ENCODE data around the gene APMAP.
"Not testable (repeated sequence)": the region's sequence is repeated elsewhere in the genome, so short reads cannot be mapped to it uniquely, and the experiment has no call there.

The APMAP gene

GRCh38 chr20:24937579-24937978 lies 55.0 kb downstream of the APMAP start:
- Histone ChIP-seq H3K4me1 (ENCODE audit: insufficient read depth, low read length) (no peaks in the 10 kb centered on the region), H3K9ac (ENCODE audit: low read depth, low read length) (no peak overlapping the region), H3K36me3 (ENCODE audit: insufficient read depth, low read depth, low read length) (no peaks in the 10 kb centered on the region), H3K9me3 (ENCODE audit: insufficient read depth, low read depth, low read length) (peaks cover 13% of the 10 kb centered on the region; the same call in 1 of the 2 replicates), H3K27ac (ENCODE audit: low read length) (no peak overlapping the region), H3K27me3 (ENCODE audit: insufficient read depth, low read length) (no peaks in the 10 kb centered on the region), H3K4me3 (ENCODE audit: low read length) (no peak overlapping the region)

- no peak overlapping the region for H3K9ac ChIP-seq (ENCODE audit: low read depth, low read length)
- no peaks in the 10 kb centered on the region for H3K27me3 ChIP-seq (ENCODE audit: insufficient read depth, low read length)
- peaks cover 13% of the 10 kb centered on the region; the same call in 1 of the 2 replicates for H3K9me3 ChIP-seq (ENCODE audit: insufficient read depth, low read depth, low read length)
- H3K4me3 ChIP-seq (ENCODE audit: low read length): no peak overlapping the region
- no peak overlapping the region for H3K27ac ChIP-seq (ENCODE audit: low read length)
- H3K4me1 ChIP-seq (ENCODE audit: insufficient read depth, low read length): no peaks in the 10 kb centered on the region
- no peaks in the 10 kb centered on the region for H3K36me3 ChIP-seq (ENCODE audit: insufficient read depth, low read depth, low read length)
Observed at GRCh38 chr20:24936526-24937407, 55.8 kb downstream of the APMAP start.

DNA sequence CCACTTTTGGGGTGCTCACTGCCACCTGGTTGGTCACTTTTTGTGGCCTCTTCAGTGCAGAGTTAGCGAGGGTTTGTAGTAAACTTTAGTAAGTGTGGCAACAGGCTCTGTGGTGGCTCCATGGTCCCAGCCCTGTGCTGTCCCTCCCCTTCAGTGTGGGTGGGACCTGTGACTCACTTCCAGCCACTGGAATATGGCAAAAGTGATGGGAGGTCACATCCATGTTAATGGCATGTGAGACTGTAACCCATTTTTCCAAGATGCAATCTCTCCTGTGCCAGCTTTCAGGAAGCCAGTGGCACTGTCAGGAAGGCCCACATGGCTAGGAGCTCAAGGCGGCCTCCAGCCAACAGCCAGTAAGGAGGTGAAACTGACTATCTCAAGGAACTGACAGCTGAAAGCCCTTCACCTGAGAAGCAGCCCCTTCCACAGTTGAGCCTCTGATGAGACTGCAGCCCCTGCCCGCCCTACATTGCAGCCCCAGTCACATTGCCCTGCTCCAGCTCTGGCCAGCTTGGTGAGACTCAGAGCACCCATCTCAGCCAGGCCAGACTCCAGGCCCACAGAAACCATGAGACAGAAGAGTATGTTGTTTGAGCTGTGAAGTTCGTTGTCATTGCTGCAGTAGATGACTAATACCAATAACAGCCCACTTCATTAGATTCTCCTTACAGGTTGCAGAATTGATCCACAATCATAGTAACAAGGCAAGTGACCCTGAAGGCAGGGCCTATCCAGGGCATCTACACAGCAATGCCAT lies 56.6 kb downstream of the APMAP start:
- no peak overlapping the region for H3K27ac ChIP-seq (ENCODE audit: low read length)
- H3K9me3 ChIP-seq (ENCODE audit: insufficient read depth, low read depth, low read length): peaks cover 11% of the 10 kb centered on the region; the same call in 1 of the 2 replicates
- no peak overlapping the region for H3K9ac ChIP-seq (ENCODE audit: low read depth, low read length)
- H3K36me3 ChIP-seq (ENCODE audit: insufficient read depth, low read depth, low read length): no peaks in the 10 kb centered on the region
- H3K27me3 ChIP-seq (ENCODE audit: insufficient read depth, low read length): no peaks in the 10 kb centered on the region
- no peak overlapping the region for H3K4me3 ChIP-seq (ENCODE audit: low read length)
- H3K4me1 ChIP-seq (ENCODE audit: insufficient read depth, low read length): peaks cover under 1% of the 10 kb centered on the region; the same call in 1 of the 2 replicates

- Histone ChIP-seq H3K27me3 (ENCODE audit: insufficient read depth, low read length) (no peaks in the 10 kb centered on the region), H3K9me3 (ENCODE audit: insufficient read depth, low read depth, low read length) (0 out of 2 replicates have a peak, but pooled peaks cover 6% of the 10 kb centered on the region)
Observed at GRCh38 chr20:24935140-24935539, 57.4 kb downstream of the APMAP start.

GRCh38 chr20:24934716-24935115 lies 57.8 kb downstream of the APMAP start:
- H3K36me3 ChIP-seq (ENCODE audit: insufficient read depth, low read depth, low read length): no peaks in the 10 kb centered on the region
- H3K9ac ChIP-seq (ENCODE audit: low read depth, low read length): no peak overlapping the region
- H3K9me3 ChIP-seq (ENCODE audit: insufficient read depth, low read depth, low read length): 0 out of 2 replicates have a peak, but pooled peaks cover 6% of the 10 kb centered on the region
- H3K27ac ChIP-seq (ENCODE audit: low read length): no peak overlapping the region
- no peaks in the 10 kb centered on the region for H3K27me3 ChIP-seq (ENCODE audit: insufficient read depth, low read length)
- peaks cover 5% of the 10 kb centered on the region; the same call in 1 of the 2 replicates for H3K4me1 ChIP-seq (ENCODE audit: insufficient read depth, low read length)
- no peak overlapping the region for H3K4me3 ChIP-seq (ENCODE audit: low read length)

More at GRCh38 chr20:24935140-24935539, 57.4 kb downstream of the APMAP start:
- Histone ChIP-seq H3K9ac (ENCODE audit: low read depth, low read length) (no peak overlapping the region), H3K27ac (ENCODE audit: low read length) (no peak overlapping the region), H3K36me3 (ENCODE audit: insufficient read depth, low read depth, low read length) (no peaks in the 10 kb centered on the region), H3K4me1 (ENCODE audit: insufficient read depth, low read length) (peaks cover 5% of the 10 kb centered on the region; the same call in 1 of the 2 replicates), H3K4me3 (ENCODE audit: low read length) (no peak overlapping the region)

GRCh38 chr20:24934101-24934661 lies 58.4 kb downstream of the APMAP start:
- H3K27me3 ChIP-seq (ENCODE audit: insufficient read depth, low read length): no peaks in the 10 kb centered on the region
- H3K9ac ChIP-seq (ENCODE audit: low read depth, low read length): no peak overlapping the region
- no peaks in the 10 kb centered on the region for H3K36me3 ChIP-seq (ENCODE audit: insufficient read depth, low read depth, low read length)
- H3K4me1 ChIP-seq (ENCODE audit: insufficient read depth, low read length): peaks cover 5% of the 10 kb centered on the region; the same call in 1 of the 2 replicates
- 0 out of 2 replicates have a peak, but pooled peaks cover 6% of the 10 kb centered on the region for H3K9me3 ChIP-seq (ENCODE audit: insufficient read depth, low read depth, low read length)
- H3K4me3 ChIP-seq (ENCODE audit: low read length): no peak overlapping the region
- no peak overlapping the region for H3K27ac ChIP-seq (ENCODE audit: low read length)

GRCh38 chr20:24933266-24933908 lies 59.2 kb downstream of the APMAP start:
- H3K27ac ChIP-seq (ENCODE audit: low read length): no peak overlapping the region
- no peaks in the 10 kb centered on the region for H3K36me3 ChIP-seq (ENCODE audit: insufficient read depth, low read depth, low read length)
- H3K27me3 ChIP-seq (ENCODE audit: insufficient read depth, low read length): no peaks in the 10 kb centered on the region
- H3K4me1 ChIP-seq (ENCODE audit: insufficient read depth, low read length): peaks cover 5% of the 10 kb centered on the region; the same call in 1 of the 2 replicates
- H3K9ac ChIP-seq (ENCODE audit: low read depth, low read length): no peak overlapping the region
- H3K9me3 ChIP-seq (ENCODE audit: insufficient read depth, low read depth, low read length): 0 out of 2 replicates have a peak, but pooled peaks cover 6% of the 10 kb centered on the region
- no peak overlapping the region for H3K4me3 ChIP-seq (ENCODE audit: low read length)

DNA sequence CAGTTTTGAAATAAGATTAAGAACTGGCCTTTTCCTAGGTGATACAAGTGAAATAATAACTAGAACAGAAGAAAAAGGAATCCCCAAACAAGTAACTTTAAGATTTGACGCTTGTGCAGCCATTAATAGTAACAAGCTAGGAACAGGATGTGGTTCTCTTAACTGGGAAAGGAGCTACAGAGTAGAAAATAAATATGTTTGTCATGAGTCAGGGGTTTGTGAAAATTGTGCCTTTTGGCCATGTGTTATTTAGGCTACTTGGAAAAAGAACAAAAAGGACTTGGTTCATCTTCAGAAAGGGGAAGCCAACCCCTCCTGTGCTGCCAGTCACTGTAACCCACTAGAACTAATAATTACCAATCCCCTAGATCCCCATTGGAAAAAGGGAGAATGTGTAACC lies 60.7 kb downstream of the APMAP start:
- not testable (repeated sequence) for H3K27ac ChIP-seq (ENCODE audit: low read length); H3K36me3 ChIP-seq (ENCODE audit: insufficient read depth, low read depth, low read length); H3K9me3 ChIP-seq (ENCODE audit: insufficient read depth, low read depth, low read length); H3K4me1 ChIP-seq (ENCODE audit: insufficient read depth, low read length); H3K9ac ChIP-seq (ENCODE audit: low read depth, low read length); H3K4me3 ChIP-seq (ENCODE audit: low read length); H3K27me3 ChIP-seq (ENCODE audit: insufficient read depth, low read length)

GRCh38 chr20:24930724-24931688 lies 61.5 kb downstream of the APMAP start:
- H3K27ac ChIP-seq (ENCODE audit: low read length); H3K36me3 ChIP-seq (ENCODE audit: insufficient read depth, low read depth, low read length); H3K9ac ChIP-seq (ENCODE audit: low read depth, low read length); H3K27me3 ChIP-seq (ENCODE audit: insufficient read depth, low read length); H3K9me3 ChIP-seq (ENCODE audit: insufficient read depth, low read depth, low read length); H3K4me1 ChIP-seq (ENCODE audit: insufficient read depth, low read length); H3K4me3 ChIP-seq (ENCODE audit: low read length): not testable (repeated sequence)

- not testable (repeated sequence) for H3K36me3 ChIP-seq (ENCODE audit: insufficient read depth, low read depth, low read length); H3K27me3 ChIP-seq (ENCODE audit: insufficient read depth, low read length); H3K4me1 ChIP-seq (ENCODE audit: insufficient read depth, low read length); H3K9me3 ChIP-seq (ENCODE audit: insufficient read depth, low read depth, low read length); H3K4me3 ChIP-seq (ENCODE audit: low read length); H3K9ac ChIP-seq (ENCODE audit: low read depth, low read length); H3K27ac ChIP-seq (ENCODE audit: low read length)
Observed at GRCh38 chr20:24929867-24930723, 62.5 kb downstream of the APMAP start.

All from iPS-20b (cell line).